Kidney (tissue), 14 donors: ENCODE results near the gene KHSRP. TPM values are rescaled to one million over a fixed set of nuclear protein-coding genes. Genes with fewer than 3 reads are reported as not detected.
A peak's percentile ranks its signal among the peaks of the same experiment; 100 is the strongest.

Source experiments
- DNase-seq, 5 donors: peaks; one replicate each; pipeline ENCODE4 v3.0.0-alpha.2; 2013 to 2020
- FAIRE-seq: peaks from 2 replicates; lab custom pipeline; 2012; peaks lifted over from hg19 to GRCh38; lab: Jason Lieb, UNC
- H3K27ac ChIP-seq, 2 donors: one replicate each; pipeline ENCODE4 v1.7.0; 2013; ENCODE audit warnings: low read depth in 2 of 2, low read length in 2 of 2, inconsistent platforms in 1 of 2
- H3K27me3 ChIP-seq: one replicate; pipeline ENCODE4 v1.7.1; 2013; ENCODE audit warnings: low read length, inconsistent platforms; ENCODE audit not compliant: control insufficient read depth, insufficient read depth
- H3K36me3 ChIP-seq, 3 donors: one replicate each; pipeline versions ENCODE4 v1.7.0 to v1.7.1; 2013; ENCODE audit warnings: low read length in 3 of 3, control low read depth in 1 of 3, inconsistent platforms in 1 of 3; ENCODE audit not compliant: insufficient read depth in 3 of 3, control insufficient read depth in 2 of 3
- H3K4me1 ChIP-seq, 3 donors: one replicate each; pipeline versions ENCODE4 v1.7.0 to v1.7.1; 2013; ENCODE audit warnings: low read length in 3 of 3, inconsistent platforms in 1 of 3, low read depth in 1 of 3; ENCODE audit not compliant: control insufficient read depth in 2 of 3, insufficient read depth in 2 of 3
- H3K4me3 ChIP-seq, 3 donors: one replicate each; pipeline versions ENCODE4 v1.7.0 to v1.8.1; 2013; ENCODE audit warnings: low read length in 3 of 3, control low read depth in 1 of 3, inconsistent platforms in 1 of 3
- H3K9ac ChIP-seq, 3 donors: one replicate each; pipeline versions ENCODE4 v1.7.0 to v1.7.1; 2013; ENCODE audit warnings: low read length in 3 of 3, control low read depth in 1 of 3, inconsistent platforms in 1 of 3
- H3K9me3 ChIP-seq, 3 donors: one replicate each; pipeline versions ENCODE4 v1.7.0 to v1.7.1; 2013; ENCODE audit warnings: low read length in 3 of 3, control low read depth in 1 of 3, inconsistent platforms in 1 of 3; ENCODE audit not compliant: control insufficient read depth in 2 of 3, insufficient read depth in 1 of 3
- CTCF ChIP-seq: IDR thresholded peaks from 3 replicates; pipeline ENCODE4 v1.5.1; 2012; ENCODE audit warnings: mild to moderate bottlenecking, moderate library complexity, borderline replicate concordance; ENCODE audit not compliant: insufficient read depth; ENCODE audit errors: extremely low read depth
- intact Hi-C: fragments of 100-400 bp; cut with DNase I; formaldehyde crosslinking; loops from one replicate; pipeline ENCODE4 v1.11.1; 2022
- polyA plus RNA-seq: library from polyadenylated mRNA; stranded (reverse); fragments of 350-450 nt; fragmentation: Illumina TruSeq; extraction: RNeasy Lipid Tissue Mini Kit (QIAGEN cat#74804); gene quantifications from one replicate; pipeline ENCODE4 v1.2.3, GENCODE V29; 2014; ENCODE audit warnings: low read depth, low replicate concordance; ENCODE audit not compliant: insufficient read depth
- total RNA-seq: library from RNA; stranded (reverse); fragmentation: NEBNext Ultra II Directional; extraction: Animal tissue kit (Norgen Biotek cat#: 25700); gene quantifications from one replicate; pipeline ENCODE4 v1.2.1, GENCODE V29; 2021
- donor health status: control.
- donor health status: control.
- donor health status: control.
- donor health status: control.
- donor health status: control.
- donor health status: DM: yes; HTN: yes; CAD: no.
- donor health status: Normal renal cell carcinoma (clear cell type).

The KHSRP gene
- total and polyA plus RNA-seq, 2 donors from 2014 or later = 52.9 to 175 TPM

GRCh38 chr19:6412061-6412446 lies 12.6 kb downstream of the KHSRP start:
- intact Hi-C loops = no loop called here
- no peak for FAIRE-seq
- Histone ChIP-seq H3K27ac (no peak overlapping the region), H3K36me3 (peaks cover 0 to 17% (median 6%) of the 10 kb centered on the region in 3 donors), H3K27me3 (no peaks in the 10 kb centered on the region), H3K4me3 (no peak overlapping the region), H3K4me1 (peaks cover 0 to 6% (median 0%) of the 10 kb centered on the region in 3 donors), H3K9ac (no peak overlapping the region), H3K9me3 (no peaks in the 10 kb centered on the region)
- DNase-seq = no peak
- TF ChIP-seq CTCF = no peak

DNA sequence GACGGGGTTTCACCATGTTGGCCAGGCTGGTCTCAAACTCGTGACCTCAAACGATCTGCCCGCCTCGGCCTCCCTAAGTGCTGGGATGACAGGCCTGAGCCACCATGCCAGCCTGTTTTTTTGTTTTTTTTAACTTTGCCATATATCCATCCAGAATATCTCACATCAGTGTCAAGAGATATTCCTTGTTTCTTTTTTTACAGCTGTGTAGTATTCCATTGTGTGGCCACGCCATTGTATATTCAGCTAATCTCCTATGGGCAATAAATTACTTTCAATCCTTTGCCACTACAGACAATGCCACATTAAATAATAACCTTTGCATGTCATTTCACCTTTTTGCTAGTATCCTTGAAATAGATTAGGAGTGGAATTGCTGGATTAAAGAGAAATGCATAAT lies 15.3 kb downstream of the KHSRP start:
- no peaks in the 10 kb centered on the region for H3K9me3 ChIP-seq
- FAIRE-seq = no peak

GRCh38 chr19:6406401-6406800 lies 18.2 kb downstream of the KHSRP start:
- Histone ChIP-seq H3K4me1 (peaks cover 0 to 2% (median 0%) of the 10 kb centered on the region in 3 donors), H3K27ac (no peak overlapping the region), H3K9ac (no peak overlapping the region), H3K4me3 (no peak overlapping the region), H3K9me3 (no peaks in the 10 kb centered on the region), H3K36me3 (no peaks in the 10 kb centered on the region), H3K27me3 (no peaks in the 10 kb centered on the region)
- TF ChIP-seq CTCF = no peak
- FAIRE-seq (peak; percentile 19), DNase-seq (no peak)
- intact Hi-C loops = no loop called here

More for the DNA sequence above, 15.3 kb downstream of the KHSRP start:
- Histone ChIP-seq H3K36me3 (peaks cover 0 to 3% (median 0%) of the 10 kb centered on the region in 3 donors), H3K4me3 (no peak overlapping the region), H3K27me3 (no peaks in the 10 kb centered on the region), H3K27ac (no peak overlapping the region), H3K4me1 (peaks cover 0 to 6% (median 0%) of the 10 kb centered on the region in 3 donors), H3K9ac (no peak overlapping the region)
- no peak for DNase-seq
- TF ChIP-seq CTCF = no peak
- intact Hi-C loops = no loop called here
